H1 (cell line): ENCODE measurements around the gene PAX9. TPM values are rescaled to one million over a fixed set of nuclear protein-coding genes. Genes with fewer than 3 reads are reported as not detected.

ENCODE experiments used
- CEBPB ChIP-seq: IDR thresholded peaks from 2 replicates; pipeline ENCODE4 v1.6.1; 2012; ENCODE audit warnings: low read depth, low read length
- polyA plus RNA-seq, 7 experiments: library from polyadenylated mRNA; depleted of rRNA in 3 of 7; stranded (reverse) in 5 of 7; unstranded in 2 of 7; fragments of >200 nt in 5 of 7; fragments of 200-250 nt in 2 of 7; gene quantifications; 1 replicate in 5 of 7; 2 replicates in 1 of 7; 4 replicates in 1 of 7; pipeline versions ENCODE4 v1.2.1 to v1.2.3, GENCODE V29; 2011 to 2013; ENCODE audit warnings: missing spikeins in 2 of 7, mixed read lengths in 2 of 7
- total RNA-seq: library from RNA; stranded (reverse); fragmentation: NEBNext Ultra II Directional; extraction: Animal tissue kit (Norgen Biotek cat#: 25700); gene quantifications from 2 replicates; pipeline ENCODE4 v1.2.1, GENCODE V29; 2021

PAX9 gene
- total and polyA plus RNA-seq, 2 of the 8 experiments (the other 6 are each of a cell fraction or from before 2014, with no cell fraction given) = 0.05 TPM; not detected in 1

- no peak for TF ChIP-seq CEBPB
These were observed 13.6 kb upstream of the PAX9 start (continued) for GRCh38 chr14:36647824-36648753.
